ENCODE results near the gene DPF3. TPM values are rescaled to one million over a fixed set of nuclear protein-coding genes. Genes with fewer than 3 reads are reported as not detected.

Gene DPF3
- total RNA-seq, 2 donors from 2014 or later: 11.0 TPM; not detected in 1

DNA sequence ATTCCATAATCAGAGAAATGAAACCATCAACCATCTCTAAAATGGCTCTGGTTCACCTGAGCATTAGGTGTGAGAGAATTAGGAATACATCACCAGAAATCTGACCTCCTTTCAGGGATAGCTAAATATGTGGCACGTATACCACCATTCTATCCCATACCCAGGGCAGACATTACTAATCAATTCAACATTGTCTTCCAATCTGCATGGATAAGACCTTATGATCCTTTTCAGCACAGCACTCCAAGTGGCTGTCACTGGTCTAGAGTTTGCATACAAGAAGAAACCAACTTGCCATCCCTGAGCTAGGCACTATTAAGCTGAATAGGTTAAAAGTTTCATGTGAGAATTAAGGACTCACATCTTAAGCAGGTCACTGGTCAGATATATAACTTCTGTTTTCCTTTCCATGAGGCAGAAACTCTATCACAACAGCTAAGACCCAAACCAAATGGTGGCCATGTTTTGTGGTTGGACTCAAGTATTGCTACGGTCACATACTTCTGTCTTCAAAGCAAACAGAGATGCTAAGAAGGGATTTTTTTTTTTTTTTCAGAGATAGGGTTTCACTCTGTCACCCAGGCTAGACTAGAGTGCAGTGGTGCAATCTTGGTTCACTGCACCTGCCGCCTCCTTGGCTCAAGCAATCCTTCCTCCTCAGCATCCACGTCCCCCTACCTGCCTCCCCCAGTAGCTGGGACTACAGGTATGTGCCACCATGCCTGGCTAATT is 249.0 kb downstream of the DPF3 start:
- Histone ChIP-seq H3K27ac (no peak overlapping the region), H3K27me3 (replicated peaks; ENCODE audit: insufficient read depth) (no peaks in the 10 kb centered on the region), H3K36me3 (no peaks in the 10 kb centered on the region), H3K9me3 (no peaks in the 10 kb centered on the region), H3K4me1 (replicated peaks) (no peaks in the 10 kb centered on the region), H3K4me3 (no peak overlapping the region)
- DNase-seq (ENCODE audit: low spot score): no peak
- TF ChIP-seq, protein P1, sequence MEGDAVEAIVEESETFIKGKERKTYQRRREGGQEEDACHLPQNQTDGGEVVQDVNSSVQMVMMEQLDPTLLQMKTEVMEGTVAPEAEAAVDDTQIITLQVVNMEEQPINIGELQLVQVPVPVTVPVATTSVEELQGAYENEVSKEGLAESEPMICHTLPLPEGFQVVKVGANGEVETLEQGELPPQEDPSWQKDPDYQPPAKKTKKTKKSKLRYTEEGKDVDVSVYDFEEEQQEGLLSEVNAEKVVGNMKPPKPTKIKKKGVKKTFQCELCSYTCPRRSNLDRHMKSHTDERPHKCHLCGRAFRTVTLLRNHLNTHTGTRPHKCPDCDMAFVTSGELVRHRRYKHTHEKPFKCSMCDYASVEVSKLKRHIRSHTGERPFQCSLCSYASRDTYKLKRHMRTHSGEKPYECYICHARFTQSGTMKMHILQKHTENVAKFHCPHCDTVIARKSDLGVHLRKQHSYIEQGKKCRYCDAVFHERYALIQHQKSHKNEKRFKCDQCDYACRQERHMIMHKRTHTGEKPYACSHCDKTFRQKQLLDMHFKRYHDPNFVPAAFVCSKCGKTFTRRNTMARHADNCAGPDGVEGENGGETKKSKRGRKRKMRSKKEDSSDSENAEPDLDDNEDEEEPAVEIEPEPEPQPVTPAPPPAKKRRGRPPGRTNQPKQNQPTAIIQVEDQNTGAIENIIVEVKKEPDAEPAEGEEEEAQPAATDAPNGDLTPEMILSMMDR (IDR thresholded peaks at IDR 0.05): no peak
- TF ChIP-seq POLR2A (IDR thresholded peaks at IDR 0.05): no peak
- no peak for TF ChIP-seq POLR2AphosphoS5 (IDR thresholded peaks at IDR 0.05)
- intact Hi-C loops (cut with DNase I): no loop called here
- WGBS: 76% methylated on average over 4 of the region's 4 CpGs

DNA sequence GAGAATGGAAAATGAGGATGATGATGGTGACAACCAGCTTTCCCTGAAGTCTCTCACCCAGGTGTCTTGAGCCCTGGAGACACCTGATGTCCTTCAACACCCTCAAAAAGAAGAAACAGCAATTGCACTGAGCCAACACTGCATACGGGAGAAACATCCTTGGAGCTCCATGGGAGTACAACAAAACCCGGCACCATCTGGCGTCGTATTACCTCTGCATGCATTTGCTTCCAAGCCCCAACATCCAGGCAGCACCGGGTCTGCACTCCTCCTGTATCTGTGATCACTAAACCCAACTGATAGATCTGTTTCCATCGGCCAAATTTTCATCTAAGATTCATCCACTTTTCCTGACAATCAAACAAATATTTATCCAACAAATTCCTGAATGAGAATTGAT is 249.9 kb downstream of the DPF3 start:
- intact Hi-C loops (cut with DNase I): no loop called here
- no peaks in the 10 kb centered on the region for H3K36me3 ChIP-seq

DNA sequence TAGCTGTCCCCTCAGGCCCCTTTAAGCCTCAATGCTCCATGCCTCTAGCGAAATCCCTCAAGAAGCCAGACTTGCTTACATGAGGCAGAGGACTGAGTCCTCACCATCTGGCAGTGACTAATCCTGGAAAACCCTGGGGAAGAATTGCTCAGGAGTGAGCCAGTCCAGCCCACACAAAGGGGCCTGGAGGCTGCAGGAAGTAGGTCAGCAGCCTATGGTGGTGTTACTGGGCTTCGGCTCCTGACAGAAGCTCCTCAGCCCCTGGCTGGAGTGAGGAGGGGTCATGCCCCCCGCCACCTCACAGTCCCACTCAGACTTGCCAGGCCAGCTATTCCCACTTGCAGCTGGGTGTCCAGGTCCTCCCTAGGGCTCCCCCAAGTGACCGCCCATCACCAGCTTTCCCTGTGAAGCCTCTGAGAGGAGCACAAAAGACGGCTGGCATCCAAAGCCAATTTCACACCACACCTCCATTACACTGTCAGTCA is 250.5 kb downstream of the DPF3 start:
- Histone ChIP-seq H3K4me3 (no peak overlapping the region), H3K27ac (no peak overlapping the region), H3K27me3 (replicated peaks; ENCODE audit: insufficient read depth) (no peaks in the 10 kb centered on the region), H3K9me3 (no peaks in the 10 kb centered on the region), H3K4me1 (replicated peaks) (no peaks in the 10 kb centered on the region), H3K36me3 (no peaks in the 10 kb centered on the region)
- no peak for DNase-seq (ENCODE audit: low spot score)
- WGBS: 63% methylated on average over 5 of the region's 5 CpGs
- TF ChIP-seq POLR2AphosphoS5 (IDR thresholded peaks at IDR 0.05) (no peak), POLR2A (IDR thresholded peaks at IDR 0.05) (no peak)
- TF ChIP-seq, protein P1 (IDR thresholded peaks at IDR 0.05): no peak
- intact Hi-C loops (cut with DNase I): no loop called here

More for the DNA sequence above, 249.9 kb downstream of the DPF3 start:
- 73% methylated on average over 6 of the region's 6 CpGs for WGBS
- no peak overlapping the region for H3K27ac ChIP-seq
- no peaks in the 10 kb centered on the region for H3K4me1 ChIP-seq (replicated peaks)
- H3K9me3 ChIP-seq: no peaks in the 10 kb centered on the region
- DNase-seq (ENCODE audit: low spot score): no peak
- no peak overlapping the region for H3K4me3 ChIP-seq
- TF ChIP-seq POLR2A (IDR thresholded peaks at IDR 0.05) (no peak), POLR2AphosphoS5 (IDR thresholded peaks at IDR 0.05) (no peak)
- TF ChIP-seq, protein P1 (IDR thresholded peaks at IDR 0.05): no peak
- no peaks in the 10 kb centered on the region for H3K27me3 ChIP-seq (replicated peaks; ENCODE audit: insufficient read depth)

DNA sequence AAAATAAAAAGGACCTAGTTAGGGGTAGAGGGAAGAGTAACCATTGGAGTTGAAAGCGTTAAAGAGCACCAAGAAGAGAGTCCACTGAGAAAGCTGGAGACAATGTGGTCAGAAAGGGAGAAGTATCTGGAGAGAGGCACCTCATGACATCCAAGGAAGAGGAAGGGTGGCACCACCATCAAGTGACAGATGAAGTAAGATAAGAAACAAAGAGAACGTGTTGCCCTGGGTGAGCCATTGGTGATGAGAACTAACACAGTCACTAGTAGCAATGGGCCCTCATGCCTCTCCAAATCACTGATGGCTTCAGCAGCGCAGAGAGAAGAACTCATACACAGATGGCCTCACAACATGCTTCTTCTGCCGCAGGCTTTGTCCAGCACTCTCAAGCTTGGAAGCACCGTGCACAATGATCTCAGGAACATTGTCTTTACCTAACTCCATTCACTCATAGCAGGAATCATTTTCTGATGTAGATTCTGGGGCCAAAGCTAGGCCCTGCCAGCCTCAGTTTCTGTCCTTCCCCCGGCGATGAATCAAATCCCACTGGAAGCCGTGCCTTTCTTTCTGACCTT is 252.9 kb downstream of the DPF3 start:
- WGBS: 91% methylated on average over 8 of the region's 8 CpGs
- Histone ChIP-seq H3K4me1 (replicated peaks) (no peaks in the 10 kb centered on the region), H3K27me3 (replicated peaks; ENCODE audit: insufficient read depth) (no peaks in the 10 kb centered on the region), H3K36me3 (no peaks in the 10 kb centered on the region), H3K9me3 (no peaks in the 10 kb centered on the region), H3K4me3 (no peak overlapping the region), H3K27ac (no peak overlapping the region)
- intact Hi-C loops (cut with DNase I): no loop called here
- DNase-seq (ENCODE audit: low spot score): no peak
- TF ChIP-seq, protein P1 (IDR thresholded peaks at IDR 0.05): no peak

DNA sequence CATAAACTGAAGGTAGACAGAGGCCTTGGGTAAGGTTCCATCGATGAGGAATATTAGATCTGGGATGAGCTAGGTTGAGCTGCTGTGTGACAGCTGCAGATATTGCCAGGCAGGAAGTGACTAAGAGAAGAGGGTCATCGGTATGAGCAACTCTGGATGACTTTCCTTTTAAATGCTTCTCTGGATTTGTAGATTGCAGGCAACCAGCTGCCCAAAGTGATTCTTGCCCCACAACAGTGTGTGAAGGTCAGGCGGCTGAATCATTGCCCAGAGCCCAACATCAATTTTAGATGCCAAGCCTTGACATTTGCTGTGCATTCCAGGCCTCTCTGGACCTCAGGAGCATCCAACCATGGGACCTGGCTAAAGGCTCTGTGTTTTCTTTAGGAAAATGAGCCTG is 255.9 kb downstream of the DPF3 start:
- Histone ChIP-seq H3K4me3 (no peak overlapping the region), H3K27ac (no peak overlapping the region), H3K27me3 (replicated peaks; ENCODE audit: insufficient read depth) (no peaks in the 10 kb centered on the region), H3K4me1 (replicated peaks) (no peaks in the 10 kb centered on the region), H3K9me3 (no peaks in the 10 kb centered on the region), H3K36me3 (no peaks in the 10 kb centered on the region)
- no peak for DNase-seq (ENCODE audit: low spot score)
- WGBS: 79% methylated on average over 3 of the region's 3 CpGs
- TF ChIP-seq POLR2A (IDR thresholded peaks at IDR 0.05) (no peak), POLR2AphosphoS5 (IDR thresholded peaks at IDR 0.05) (no peak)
- TF ChIP-seq, protein P1 (IDR thresholded peaks at IDR 0.05): no peak
- intact Hi-C loops (cut with DNase I): no loop called here

All from prostate gland (tissue), 2 donors.